SJSA1 (cell line): ENCODE data around the gene TOR1B. TPM values are rescaled to one million over a fixed set of nuclear protein-coding genes. Genes with fewer than 3 reads are reported as not detected.

Experiments
- DNase-seq, 2 experiments: peaks; one replicate each; pipeline ENCODE4 v3.0.0-alpha.2; 2015 to 2020; ENCODE audit warnings: low spot score in 2 of 2, low read depth in 1 of 2
- H3K27ac ChIP-seq: fragments of 250-450 bp; sonication (Bioruptor Pico); 2 replicates; pipeline ENCODE4 v1.5.1; 2020; ENCODE audit warnings: mild to moderate bottlenecking, moderate library complexity
- H3K27me3 ChIP-seq: fragments of 250-450 bp; sonication (Bioruptor Pico); replicated peaks from 2 replicates; pipeline ENCODE4 v1.5.1; 2020; ENCODE audit warnings: mild to moderate bottlenecking, moderate library complexity
- H3K36me3 ChIP-seq: fragments of 250-450 bp; sonication (Bioruptor Pico); 2 replicates; pipeline ENCODE4 v1.5.1; 2020; ENCODE audit warnings: mild to moderate bottlenecking
- H3K4me1 ChIP-seq: fragments of 250-450 bp; sonication (Bioruptor Pico); replicated peaks from 2 replicates; pipeline ENCODE4 v1.6.1; 2021; ENCODE audit warnings: mild to moderate bottlenecking
- H3K4me3 ChIP-seq: fragments of 250-450 bp; sonication (Bioruptor Pico); 2 replicates; pipeline ENCODE4 v1.5.1; 2020; ENCODE audit warnings: mild to moderate bottlenecking
- H3K9me3 ChIP-seq: fragments of 250-450 bp; sonication (Bioruptor Pico); replicated peaks from 2 replicates; pipeline ENCODE4 v1.5.1; 2020; ENCODE audit warnings: mild to moderate bottlenecking
- total RNA-seq: library from RNA; depleted of rRNA; stranded (reverse); fragments of >200 nt; shearing (Covaris generic); gene quantifications from 2 replicates; pipeline ENCODE4 v1.2.3, GENCODE V29; 2014; rRNA removed

The TOR1B gene
- total RNA-seq, 1 experiment from 2014 or later, result 38.3 TPM

- Histone ChIP-seq H3K27me3 (no peaks in the 10 kb centered on the region), H3K36me3 (peaks cover 4% of the 10 kb centered on the region), H3K9me3 (no peaks in the 10 kb centered on the region), H3K27ac (no peak overlapping the region), H3K4me3 (no peak overlapping the region), H3K4me1 (no peaks in the 10 kb centered on the region)
- no peak for DNase-seq
Observed at GRCh38 chr9:129851821-129852220, 48.8 kb downstream of the TOR1B start.

- no peaks in the 10 kb centered on the region for H3K27me3 ChIP-seq
- H3K9me3 ChIP-seq, result no peaks in the 10 kb centered on the region
- H3K4me3 ChIP-seq, result no peak overlapping the region
- peaks cover 4% of the 10 kb centered on the region for H3K36me3 ChIP-seq
- H3K27ac ChIP-seq, result no peak overlapping the region
- no peaks in the 10 kb centered on the region for H3K4me1 ChIP-seq
- DNase-seq, result no peak
Observed at GRCh38 chr9:129852579-129852978, 49.6 kb downstream of the TOR1B start.

GRCh38 chr9:129853614-129854013, 50.6 kb downstream of the TOR1B start:
- H3K27me3 ChIP-seq, result no peaks in the 10 kb centered on the region
- H3K27ac ChIP-seq, result no peak overlapping the region
- H3K4me1 ChIP-seq, result no peaks in the 10 kb centered on the region
- H3K4me3 ChIP-seq, result no peak overlapping the region
- DNase-seq, result no peak
- peaks cover 4% of the 10 kb centered on the region for H3K36me3 ChIP-seq
- no peaks in the 10 kb centered on the region for H3K9me3 ChIP-seq

- no peaks in the 10 kb centered on the region for H3K4me1 ChIP-seq
- DNase-seq, result no peak
- no peaks in the 10 kb centered on the region for H3K9me3 ChIP-seq
- peaks cover 4% of the 10 kb centered on the region for H3K36me3 ChIP-seq
- no peak overlapping the region for H3K4me3 ChIP-seq
- no peaks in the 10 kb centered on the region for H3K27me3 ChIP-seq
- H3K27ac ChIP-seq, result no peak overlapping the region
Observed at GRCh38 chr9:129854588-129855110, 51.7 kb downstream of the TOR1B start.

- no peak overlapping the region for H3K4me3 ChIP-seq
- H3K4me1 ChIP-seq, result no peaks in the 10 kb centered on the region
- H3K27me3 ChIP-seq, result no peaks in the 10 kb centered on the region
- H3K9me3 ChIP-seq, result no peaks in the 10 kb centered on the region
- no peak for DNase-seq
- H3K27ac ChIP-seq, result no peak overlapping the region
- H3K36me3 ChIP-seq, result peaks cover 9% of the 10 kb centered on the region
Observed at GRCh38 chr9:129857207-129857606, 54.2 kb downstream of the TOR1B start.

GRCh38 chr9:129858167-129858962, 55.4 kb downstream of the TOR1B start:
- H3K9me3 ChIP-seq, result no peaks in the 10 kb centered on the region
- no peak overlapping the region for H3K4me3 ChIP-seq
- H3K27ac ChIP-seq, result no peak overlapping the region
- H3K36me3 ChIP-seq, result peaks cover 9% of the 10 kb centered on the region; the same call in 1 of the 2 replicates
- no peak for DNase-seq
- H3K27me3 ChIP-seq, result no peaks in the 10 kb centered on the region
- no peaks in the 10 kb centered on the region for H3K4me1 ChIP-seq

Other genes with a start within 250 kb of the TOR1B start
- gene C9orf50, start 182.1 kb upstream of the TOR1B start, total RNA-seq, result not detected in 2 replicates
- 30.8 and 35.9 TPM in 2 replicates for gene NTMT1, start 177.0 kb upstream of the TOR1B start, total RNA-seq
- 14.5 and 14.9 TPM in 2 replicates for gene ASB6, start 161.0 kb upstream of the TOR1B start, total RNA-seq
- gene PRRX2, start 137.5 kb upstream of the TOR1B start, total RNA-seq, result 9.8 and 14.0 TPM in 2 replicates
- 2.4 and 5.4 TPM in 2 replicates for gene PTGES, start 50.1 kb upstream of the TOR1B start, total RNA-seq
- 29.4 and 42.8 TPM in 2 replicates for gene TOR1A, start 21.0 kb downstream of the TOR1B start, total RNA-seq
- 56.2 and 59.3 TPM in 2 replicates for gene C9orf78, start 32.1 kb downstream of the TOR1B start, total RNA-seq
- gene USP20, start 32.3 kb downstream of the TOR1B start, total RNA-seq, result 2.1 and 3.4 TPM in 2 replicates
- 24.3 and 27.4 TPM in 2 replicates for gene FNBP1, start 240.0 kb downstream of the TOR1B start, total RNA-seq